ENCODE results near the gene ROS1.
"Not testable (repeated sequence)": the region's sequence is repeated elsewhere in the genome, so short reads cannot be mapped to it uniquely, and the experiment has no call there.

ROS1 gene

GRCh38 chr6:117265410-117266256, 160.1 kb downstream of the ROS1 start, which contains the start of gene VGLL2:
TSS of gene VGLL2 (plus strand) at chr6:117265558. CDS start at chr6:117265764, 206 bp downstream.
- no peak for DNase-seq

GRCh38 chr6:117264692-117265409, 160.9 kb downstream of the ROS1 start:
- DNase-seq: no peak

GRCh38 chr6:117264369-117264691, 161.4 kb downstream of the ROS1 start:
- DNase-seq: no peak

GRCh38 chr6:117263353-117263927, 162.3 kb downstream of the ROS1 start:
- DNase-seq: no peak

GRCh38 chr6:117262799-117263198, 162.9 kb downstream of the ROS1 start:
- no peak for DNase-seq

- DNase-seq: no peak
These were observed 172.0 kb downstream of the ROS1 start for GRCh38 chr6:117253785-117254184.

- not testable (repeated sequence) for DNase-seq
These were observed 180.8 kb downstream of the ROS1 start for GRCh38 chr6:117244979-117245378.

- DNase-seq: not testable (repeated sequence)
These were observed 181.2 kb downstream of the ROS1 start for GRCh38 chr6:117244571-117244970.

Data from activated naive CD4-positive, alpha-beta T cell treated with Interleukin-2 at 50 U/mL for 16 hours (primary cell).